ENCODE data around the gene KCTD16. TPM values are rescaled to one million over a fixed set of nuclear protein-coding genes. Genes with fewer than 3 reads are reported as not detected.

KCTD16 gene
- total and polyA plus RNA-seq, 2 donors (not counting 1 experiment from before 2014, with no cell fraction given) = not detected

DNA sequence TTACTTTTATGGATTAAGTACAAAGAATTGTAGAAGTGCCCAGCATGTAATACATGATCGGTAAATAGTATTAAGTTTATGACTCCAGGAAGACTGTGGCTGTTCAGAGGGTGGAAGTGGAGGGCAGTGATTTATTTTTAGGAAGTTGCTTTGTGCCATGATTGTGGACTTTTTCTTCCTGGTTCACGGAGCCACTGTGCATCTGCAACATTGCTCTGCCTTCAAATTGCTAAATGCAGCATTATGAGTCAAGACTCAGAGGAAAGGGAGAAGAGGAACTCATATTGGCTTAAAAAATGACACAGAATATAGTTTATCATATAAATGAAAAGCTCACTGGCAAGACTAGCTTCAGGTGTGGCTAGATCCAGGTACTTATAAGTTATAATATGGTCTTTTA lies 301.5 kb downstream of the KCTD16 start:
- H4K20me1 ChIP-seq (ENCODE audit: control insufficient read depth, insufficient read depth, low read length, poor library complexity, severe bottlenecking) = no peaks in the 10 kb centered on the region
- no peak for DNase-seq
- no peak overlapping the region for H3K4me2 ChIP-seq (replicated peaks; ENCODE audit: low read depth, low read length, poor library complexity, severe bottlenecking)
- ChIA-PET POLR2A (no interaction called here), CTCF (no interaction called here)
- Mint-ChIP-seq H3K27ac (no peak overlapping the region), H3K4me3 (no peak overlapping the region), H3K27me3 (no peaks in the 10 kb centered on the region), H3K9me3 (ENCODE audit: insufficient read depth) (no peaks in the 10 kb centered on the region), H3K4me1 (no peaks in the 10 kb centered on the region)
- no peaks in the 10 kb centered on the region for H3K9me3 ChIP-seq (ENCODE audit: control extremely low read depth in 1 of 3, control insufficient read depth in 2 of 3, insufficient read depth in 1 of 3, low read length in 2 of 3)
- no peak overlapping the region for H3K4me3 ChIP-seq (ENCODE audit: control extremely low read depth in 1 of 5, extremely low read depth in 1 of 5, insufficient read depth in 1 of 5, low read depth in 2 of 5, low read length in 4 of 5)
- intact Hi-C loops (cut with micrococcal nuclease) = no loop called here
- no peaks in the 10 kb centered on the region for H3K79me2 ChIP-seq (ENCODE audit: control insufficient read depth, insufficient read depth, low read length)
- H3K27me3 ChIP-seq (replicated peaks in 1 of 4; ENCODE audit: control extremely low read depth in 1 of 4, control insufficient read depth in 3 of 4, insufficient read depth in 4 of 4, low read length in 3 of 4) = peaks cover 0 to 5% (median 0%) of the 10 kb centered on the region in 4 experiments
- no peak for TF ChIP-seq EZH2 (IDR thresholded peaks at IDR 0.05; ENCODE audit: borderline replicate concordance, insufficient read depth, low read depth, low read length, poor library complexity, severe bottlenecking)
- TF ChIP-seq, protein P1, sequence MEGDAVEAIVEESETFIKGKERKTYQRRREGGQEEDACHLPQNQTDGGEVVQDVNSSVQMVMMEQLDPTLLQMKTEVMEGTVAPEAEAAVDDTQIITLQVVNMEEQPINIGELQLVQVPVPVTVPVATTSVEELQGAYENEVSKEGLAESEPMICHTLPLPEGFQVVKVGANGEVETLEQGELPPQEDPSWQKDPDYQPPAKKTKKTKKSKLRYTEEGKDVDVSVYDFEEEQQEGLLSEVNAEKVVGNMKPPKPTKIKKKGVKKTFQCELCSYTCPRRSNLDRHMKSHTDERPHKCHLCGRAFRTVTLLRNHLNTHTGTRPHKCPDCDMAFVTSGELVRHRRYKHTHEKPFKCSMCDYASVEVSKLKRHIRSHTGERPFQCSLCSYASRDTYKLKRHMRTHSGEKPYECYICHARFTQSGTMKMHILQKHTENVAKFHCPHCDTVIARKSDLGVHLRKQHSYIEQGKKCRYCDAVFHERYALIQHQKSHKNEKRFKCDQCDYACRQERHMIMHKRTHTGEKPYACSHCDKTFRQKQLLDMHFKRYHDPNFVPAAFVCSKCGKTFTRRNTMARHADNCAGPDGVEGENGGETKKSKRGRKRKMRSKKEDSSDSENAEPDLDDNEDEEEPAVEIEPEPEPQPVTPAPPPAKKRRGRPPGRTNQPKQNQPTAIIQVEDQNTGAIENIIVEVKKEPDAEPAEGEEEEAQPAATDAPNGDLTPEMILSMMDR (IDR thresholded peaks at IDR 0.05) = no peak
- ATAC-seq (ENCODE audit: low read depth) = no peak
- no peak overlapping the region for H3K9ac ChIP-seq (ENCODE audit: low read length)
- WGBS (ENCODE audit: insufficient coverage) = 67% methylated on average over 1 of the region's 2 CpGs
- no peaks in the 10 kb centered on the region for H3K36me3 ChIP-seq (replicated peaks in 1 of 2; ENCODE audit: control extremely low read depth in 1 of 2, control insufficient read depth in 1 of 2, extremely low read depth in 1 of 2, insufficient read depth in 2 of 2, low read length in 1 of 2)
- no peak overlapping the region for H2AFZ ChIP-seq (ENCODE audit: insufficient read depth, low read depth, low read length, poor library complexity, severe bottlenecking)
- no peaks in the 10 kb centered on the region for H3K4me1 ChIP-seq (ENCODE audit: control insufficient read depth in 2 of 2, insufficient read depth in 2 of 2, low read length in 2 of 2)
- H3K27ac ChIP-seq (ENCODE audit: low read length in 2 of 2) = no peak overlapping the region

DNA sequence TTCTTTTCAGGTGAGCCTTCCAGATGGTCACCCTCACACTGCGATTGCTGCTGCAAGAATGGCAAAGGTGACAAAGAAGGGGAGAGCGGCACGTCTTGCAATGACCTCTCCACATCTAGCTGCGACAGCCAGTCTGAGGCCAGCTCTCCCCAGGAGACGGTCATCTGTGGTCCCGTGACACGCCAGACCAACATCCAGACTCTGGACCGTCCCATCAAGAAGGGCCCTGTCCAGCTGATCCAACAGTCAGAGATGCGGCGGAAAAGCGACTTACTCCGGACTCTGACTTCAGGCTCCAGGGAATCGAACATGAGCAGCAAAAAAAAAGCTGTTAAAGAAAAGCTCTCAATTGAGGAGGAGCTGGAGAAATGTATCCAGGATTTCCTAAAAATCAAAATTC lies 303.0 kb downstream of the KCTD16 start:
- TF ChIP-seq EZH2 (IDR thresholded peaks at IDR 0.05; ENCODE audit: borderline replicate concordance, insufficient read depth, low read depth, low read length, poor library complexity, severe bottlenecking) = no peak
- TF ChIP-seq, protein P1 (IDR thresholded peaks at IDR 0.05) = no peak
- Histone ChIP-seq H3K4me1 (ENCODE audit: control insufficient read depth in 2 of 2, insufficient read depth in 2 of 2, low read length in 2 of 2) (no peaks in the 10 kb centered on the region), H3K9me3 (ENCODE audit: control extremely low read depth in 1 of 3, control insufficient read depth in 2 of 3, insufficient read depth in 1 of 3, low read length in 2 of 3) (no peaks in the 10 kb centered on the region), H3K79me2 (ENCODE audit: control insufficient read depth, insufficient read depth, low read length) (no peaks in the 10 kb centered on the region), H4K20me1 (ENCODE audit: control insufficient read depth, insufficient read depth, low read length, poor library complexity, severe bottlenecking) (no peaks in the 10 kb centered on the region), H3K4me3 (ENCODE audit: control extremely low read depth in 1 of 5, extremely low read depth in 1 of 5, insufficient read depth in 1 of 5, low read depth in 2 of 5, low read length in 4 of 5) (no peak overlapping the region), H2AFZ (ENCODE audit: insufficient read depth, low read depth, low read length, poor library complexity, severe bottlenecking) (no peak overlapping the region), H3K4me2 (replicated peaks; ENCODE audit: low read depth, low read length, poor library complexity, severe bottlenecking) (no peak overlapping the region), H3K27me3 (replicated peaks in 1 of 4; ENCODE audit: control extremely low read depth in 1 of 4, control insufficient read depth in 3 of 4, insufficient read depth in 4 of 4, low read length in 3 of 4) (no peaks in the 10 kb centered on the region), H3K36me3 (replicated peaks in 1 of 2; ENCODE audit: control extremely low read depth in 1 of 2, control insufficient read depth in 1 of 2, extremely low read depth in 1 of 2, insufficient read depth in 2 of 2, low read length in 1 of 2) (no peaks in the 10 kb centered on the region), H3K27ac (ENCODE audit: low read length in 2 of 2) (no peak overlapping the region), H3K9ac (ENCODE audit: low read length) (no peak overlapping the region)
- 94% methylated on average over 12 of the region's 13 CpGs for WGBS (ENCODE audit: insufficient coverage)
- H3K27me3 Mint-ChIP-seq = no peaks in the 10 kb centered on the region
- POLR2A ChIA-PET = no interaction called here
- CTCF ChIA-PET = no interaction called here
- no peaks in the 10 kb centered on the region for H3K4me1 Mint-ChIP-seq
- ATAC-seq (ENCODE audit: low read depth) = no peak
- H3K4me3 Mint-ChIP-seq = no peak overlapping the region
- H3K27ac Mint-ChIP-seq = no peak overlapping the region
- no peaks in the 10 kb centered on the region for H3K9me3 Mint-ChIP-seq (ENCODE audit: insufficient read depth)
- intact Hi-C loops (cut with micrococcal nuclease) = no loop called here
- no peak for DNase-seq
